Gastrocnemius medialis (tissue), 4 donors: Measurements from ENCODE around the gene KCTD16.

Source experiments
- CTCF ChIP-seq, 5 experiments: fragments of 450-650 bp in 3 of 5; fragments of 200-600 bp in 2 of 5; sonication (generic) in 2 of 5; IDR thresholded peaks in 4 of 5; conservative IDR thresholded peaks in 1 of 5; 1 replicate in 4 of 5; 2 replicates in 1 of 5; pipeline ENCODE4 v1.5.1; 2016 to 2019; ENCODE audit warnings: antibody characterized with exemption in 5 of 5, mild to moderate bottlenecking in 3 of 5, moderate library complexity in 3 of 5
- POLR2A ChIP-seq, 2 donors: fragments of 450-650 bp; IDR thresholded peaks; one replicate each; pipeline ENCODE4 v1.6.1; 2017; ENCODE audit warnings: antibody characterized with exemption in 2 of 2, mild to moderate bottlenecking in 2 of 2, moderate library complexity in 2 of 2

DNA sequence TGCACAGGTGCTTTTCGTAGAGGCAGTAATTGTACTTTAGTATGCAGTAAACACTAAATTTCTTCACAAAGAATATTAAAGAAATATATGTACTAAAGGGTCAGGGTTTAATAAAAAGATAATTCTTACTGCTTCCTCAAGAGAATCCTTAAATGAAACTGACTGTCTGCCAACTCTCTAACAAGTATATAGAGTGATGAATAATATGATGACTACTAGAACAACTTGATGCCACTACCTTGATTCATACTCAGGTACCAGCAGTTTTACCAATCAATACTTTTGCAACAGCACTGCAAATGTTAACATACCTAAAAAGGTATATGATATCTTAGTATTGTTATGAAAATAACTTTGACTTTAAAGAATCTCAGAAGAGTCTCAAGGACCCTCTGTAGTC lies 4.0 kb upstream of the KCTD16 start:
- TF ChIP-seq CTCF (IDR thresholded peaks at IDR 0.05 in 4 of 5, conservative IDR thresholded peaks at IDR 0.05 in 1 of 5) (no peak), POLR2A (IDR thresholded peaks at IDR 0.05) (no peak)
